HG03135 (cell line): ENCODE measurements around the gene IPCEF1.
A peak's percentile ranks its signal among the peaks of the same experiment; 100 is the strongest.

Experiments used
- ATAC-seq: cut with Tn5 transposase; IDR thresholded peaks from one replicate; pipeline ENCODE4 v1.9.1; 2021; ENCODE audit warnings: mild to moderate bottlenecking, moderate library complexity; ENCODE audit not compliant: unreplicated experiment

IPCEF1 gene

DNA sequence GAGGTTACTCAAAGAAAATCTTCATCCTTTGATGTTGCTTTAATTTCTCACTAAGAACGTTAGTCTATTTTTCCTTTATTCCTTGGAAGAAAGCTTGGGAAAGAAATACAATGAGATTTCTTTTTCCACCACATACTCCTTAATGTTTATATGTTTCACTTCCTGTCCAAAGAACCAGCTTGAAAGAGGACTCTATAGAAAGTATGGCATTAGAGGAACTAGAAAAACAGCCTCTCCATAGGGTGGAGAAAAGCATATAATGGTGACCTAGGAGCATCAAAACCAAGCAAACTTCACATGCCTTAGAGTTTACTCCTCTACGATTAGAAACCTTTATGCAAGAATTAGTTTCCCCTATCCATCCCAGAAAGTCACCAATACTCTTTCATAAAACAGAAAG is 186.5 kb downstream of the IPCEF1 start:
- ATAC-seq, result no peak

DNA sequence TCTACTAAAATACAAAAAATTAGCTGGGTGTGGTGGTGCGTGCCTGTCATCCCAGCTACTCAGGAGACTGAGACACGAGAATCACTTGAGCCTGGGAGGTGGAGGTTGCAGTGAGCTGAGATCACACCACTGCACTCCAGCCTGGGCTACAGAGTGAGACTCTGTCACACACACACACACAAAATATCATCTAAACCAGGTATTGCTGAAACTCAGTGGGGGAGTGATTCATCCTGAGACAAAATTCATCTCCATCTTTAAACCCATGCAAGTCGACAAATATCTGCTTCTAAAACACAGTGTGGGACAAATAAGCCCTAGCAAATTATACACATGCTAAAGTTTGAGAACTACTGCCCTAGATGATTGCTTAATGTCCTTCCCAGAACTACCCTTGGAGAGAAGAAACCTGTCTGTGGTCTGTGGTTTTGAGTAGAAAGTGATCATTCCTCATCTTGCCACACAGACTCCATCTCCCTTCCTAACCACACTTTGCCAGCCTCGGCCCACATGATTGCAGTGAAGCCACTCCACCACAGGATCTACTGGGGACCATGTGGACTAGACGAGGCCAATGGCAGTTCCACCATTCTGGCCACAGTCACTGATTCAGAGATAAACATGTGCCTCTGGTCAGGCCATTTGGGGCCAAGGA is 187.3 kb downstream of the IPCEF1 start:
- no peak for ATAC-seq

- no peak for ATAC-seq
These were observed 189.5 kb downstream of the IPCEF1 start for GRCh38 chr6:154167126-154167525.

DNA sequence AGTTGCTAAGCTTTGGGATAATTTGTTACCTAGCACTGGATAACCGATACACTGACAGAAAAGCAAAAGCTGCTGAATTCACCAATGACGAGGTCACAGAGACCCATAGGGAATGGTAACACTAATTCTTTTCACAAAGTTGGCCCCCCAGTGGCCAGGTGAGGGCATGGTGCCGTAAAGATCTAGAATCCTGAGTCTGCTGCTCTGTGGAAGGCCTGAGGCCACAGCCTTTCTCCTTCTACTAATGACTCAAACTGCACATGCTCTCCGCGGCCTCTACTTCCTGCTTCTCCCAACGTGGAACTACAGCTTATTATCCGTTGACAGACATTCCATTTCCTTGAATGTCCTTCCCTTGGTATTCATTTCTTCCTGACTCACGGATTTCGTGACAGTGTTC is 190.5 kb downstream of the IPCEF1 start:
- no peak for ATAC-seq

DNA sequence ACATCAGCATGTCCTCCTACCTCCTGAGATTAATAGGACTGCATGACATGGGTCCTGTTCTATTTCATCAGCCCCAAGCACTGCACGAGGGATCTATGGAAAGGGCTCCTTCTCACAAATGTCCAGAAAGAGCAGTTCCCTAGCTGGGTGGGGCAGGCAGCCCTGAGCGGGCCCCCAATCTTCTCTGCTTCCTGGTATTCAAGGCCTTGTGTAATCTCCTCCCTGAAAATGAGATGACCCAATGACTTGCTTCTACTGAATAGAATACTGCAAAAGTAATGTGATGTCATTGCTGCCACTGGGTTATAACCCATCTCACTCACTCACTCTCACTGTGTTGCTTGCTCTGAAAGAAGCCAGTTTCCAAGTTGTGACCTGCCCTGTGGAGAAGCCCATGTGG is 191.1 kb downstream of the IPCEF1 start:
- no peak for ATAC-seq

- no peak for ATAC-seq
These were observed 192.2 kb downstream of the IPCEF1 start for GRCh38 chr6:154164397-154164796.

GRCh38 chr6:154161689-154162088 is 194.9 kb downstream of the IPCEF1 start:
- ATAC-seq, result peak; percentile 53

- no peak for ATAC-seq
These were observed 197.5 kb downstream of the IPCEF1 start for GRCh38 chr6:154159126-154159525.

GRCh38 chr6:154157706-154158105 is 198.9 kb downstream of the IPCEF1 start:
- ATAC-seq, result no peak

GRCh38 chr6:154157082-154157481 is 199.5 kb downstream of the IPCEF1 start:
- ATAC-seq, result peak; percentile 48

DNA sequence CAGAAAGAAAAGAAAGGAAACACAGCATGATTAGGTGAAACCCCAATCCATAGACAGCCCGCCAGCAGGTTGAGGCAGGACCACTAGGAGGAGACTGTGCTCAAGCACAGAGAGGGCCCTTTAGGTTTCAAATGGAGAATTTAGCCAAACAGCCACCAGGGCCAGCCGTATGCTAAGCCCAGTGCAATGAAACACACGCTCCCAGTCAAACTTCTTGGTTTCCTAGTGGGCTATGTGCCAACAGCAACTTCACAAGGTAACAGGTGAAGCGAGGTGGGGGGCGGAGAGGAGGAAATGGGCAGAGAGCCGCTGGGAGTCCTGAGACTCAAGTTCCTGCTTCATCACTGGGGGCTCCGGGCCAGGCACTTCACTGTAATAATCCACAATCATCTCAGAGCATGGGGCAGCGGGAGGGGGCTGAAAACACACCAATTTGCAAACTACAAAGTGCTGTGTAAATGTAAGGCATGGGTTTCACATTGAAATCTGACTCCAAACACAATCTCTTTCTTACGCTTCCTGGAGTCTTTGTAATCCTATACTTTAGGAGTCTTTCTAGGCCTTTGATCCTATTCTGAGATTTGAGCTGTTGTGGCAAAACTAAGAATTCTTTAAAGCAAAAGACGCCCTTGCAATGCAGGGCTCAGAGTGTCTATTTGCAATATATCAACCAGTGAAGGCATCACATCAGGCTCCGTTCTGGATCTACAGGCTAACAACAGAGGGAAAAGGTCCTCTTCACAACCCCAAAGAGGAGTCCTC is 200.3 kb downstream of the IPCEF1 start:
- peak; percentile 71 for ATAC-seq

DNA sequence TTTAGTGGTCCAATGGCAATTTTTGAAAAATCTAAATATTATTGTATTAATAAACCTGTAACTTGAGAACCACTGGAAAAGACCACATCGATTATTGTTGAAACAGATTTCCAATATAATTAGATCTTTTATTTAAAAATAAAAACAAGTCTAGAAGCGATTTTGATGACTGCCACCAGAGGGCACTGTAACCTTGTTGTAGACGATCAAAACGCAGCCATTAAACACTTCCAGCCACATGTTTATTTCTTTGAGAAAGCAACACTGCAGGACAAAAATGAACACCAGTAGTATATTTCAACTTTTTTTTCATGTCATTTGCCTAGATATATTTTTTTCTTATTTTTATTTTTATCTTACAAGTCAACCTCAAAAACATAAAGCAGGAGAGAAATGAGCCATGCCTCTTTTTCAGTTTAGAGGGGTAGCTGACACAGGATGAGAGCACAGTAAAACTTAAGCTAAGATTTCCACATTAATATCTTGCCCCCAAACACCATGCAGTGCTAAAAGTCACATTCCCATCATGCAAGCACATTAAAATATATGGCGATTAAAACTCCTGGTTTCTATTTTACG is 202.1 kb downstream of the IPCEF1 start:
- no peak for ATAC-seq

DNA sequence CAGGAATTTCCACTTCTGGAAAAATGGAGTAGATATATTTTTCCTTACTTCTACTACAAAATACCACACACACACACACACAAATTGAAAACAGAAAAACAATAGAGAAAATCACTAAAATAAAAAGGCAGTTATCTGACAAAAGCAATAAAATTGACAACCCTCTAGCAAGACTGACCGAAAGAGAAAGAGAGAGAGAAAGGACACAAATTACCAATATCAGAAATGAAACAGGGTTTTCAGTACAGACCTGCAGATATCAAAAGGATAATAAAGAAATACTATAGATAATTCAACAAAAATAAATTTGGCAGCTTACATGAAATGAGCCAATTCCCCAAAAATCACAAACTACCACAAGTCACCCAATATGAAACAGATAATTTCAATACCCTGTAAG is 212.8 kb downstream of the IPCEF1 start:
- no peak for ATAC-seq

GRCh38 chr6:154140743-154141142 is 215.9 kb downstream of the IPCEF1 start:
- ATAC-seq, result no peak

DNA sequence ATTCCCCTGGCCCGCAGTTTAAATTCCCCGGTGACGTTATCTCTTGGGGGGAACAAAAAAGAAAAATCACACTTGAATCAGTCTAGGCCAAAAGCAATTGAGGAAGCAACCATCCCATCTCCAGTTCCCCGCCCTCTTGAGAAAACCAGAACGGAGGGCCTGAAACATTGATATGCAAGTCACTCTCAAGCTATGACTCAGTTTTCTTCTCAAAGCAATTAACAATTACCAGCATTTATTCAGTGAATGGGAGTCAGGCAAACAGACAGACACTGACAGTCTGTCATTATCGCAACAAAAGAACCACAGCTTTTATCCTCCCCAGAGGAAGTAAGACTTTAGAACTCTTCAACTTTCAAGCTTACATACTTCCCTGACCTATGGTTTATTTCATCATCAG is 216.7 kb downstream of the IPCEF1 start:
- ATAC-seq, result no peak

DNA sequence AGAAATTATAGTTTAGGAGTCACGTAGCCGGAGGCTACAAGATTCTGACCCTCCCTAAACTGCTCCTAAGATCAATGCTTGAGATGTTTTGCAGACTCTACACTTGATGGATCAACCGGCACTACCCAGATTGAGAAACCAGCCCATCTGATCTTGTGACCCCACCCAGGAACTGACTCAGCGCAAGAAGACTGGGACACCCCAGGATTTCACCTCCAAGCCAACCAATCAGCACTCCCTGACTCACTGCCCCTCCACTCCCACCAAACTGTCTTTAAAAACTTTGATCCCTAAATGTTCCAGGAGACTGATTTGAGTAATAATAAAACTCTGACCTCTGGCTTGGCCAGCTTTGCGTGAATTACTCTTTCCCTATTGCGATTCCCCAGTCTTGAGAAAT is 217.8 kb downstream of the IPCEF1 start:
- ATAC-seq, result no peak

GRCh38 chr6:154134471-154135147 is 222.0 kb downstream of the IPCEF1 start:
- ATAC-seq, result no peak

- no peak for ATAC-seq
These were observed 228.9 kb downstream of the IPCEF1 start for GRCh38 chr6:154127657-154128056.

GRCh38 chr6:154125421-154125820 is 231.2 kb downstream of the IPCEF1 start:
- ATAC-seq, result no peak

DNA sequence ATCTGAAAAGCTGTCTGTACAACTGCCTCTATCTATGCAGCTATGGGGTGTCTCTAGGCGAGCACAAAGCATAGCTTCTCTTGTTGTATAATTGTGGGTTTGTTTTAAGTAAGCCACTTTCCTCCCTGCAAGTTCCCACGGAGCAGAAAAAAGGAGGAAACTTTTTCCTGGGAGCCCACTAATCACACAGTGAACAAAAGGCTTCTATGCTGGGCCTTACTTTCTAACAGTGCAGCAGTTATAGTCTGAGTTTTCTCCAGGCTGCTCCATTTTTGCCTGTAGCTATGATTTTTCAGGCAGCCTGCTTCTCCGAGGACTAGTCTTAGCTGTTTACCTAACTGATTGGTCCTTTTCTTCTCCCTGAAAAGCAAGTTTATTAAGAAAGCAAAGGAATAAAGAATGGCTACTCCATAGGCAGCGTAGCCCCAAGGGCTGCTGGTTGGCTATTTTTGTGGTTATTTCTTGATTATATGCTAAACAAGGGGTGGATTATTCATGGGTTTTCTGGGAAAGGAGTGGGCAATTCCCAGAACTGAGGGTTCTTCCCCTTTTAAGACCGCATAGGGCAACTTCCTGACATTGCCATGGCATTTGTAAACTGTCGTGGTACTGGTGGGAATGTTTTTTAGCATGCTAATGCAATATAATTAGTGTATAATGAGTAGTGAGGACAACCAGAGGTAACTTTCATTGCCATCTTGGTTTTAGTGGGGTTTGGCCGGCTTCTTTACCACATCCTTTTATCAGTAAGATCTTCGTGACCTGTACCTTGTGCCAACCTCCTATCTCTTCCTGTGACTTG is 233.2 kb downstream of the IPCEF1 start:
- ATAC-seq, result no peak
